Activated T-cell treated with anti-CD3 and anti-CD28 coated beads, Interleukin-2, amount 50 U/mL, for 72 hours (primary cell): Measurements from ENCODE around the gene TMEM101. TPM values are rescaled to one million over a fixed set of nuclear protein-coding genes. Genes with fewer than 3 reads are reported as not detected.
A peak's percentile ranks its signal among the peaks of the same experiment; 100 is the strongest.
"Not testable (repeated sequence)": the region's sequence is repeated elsewhere in the genome, so short reads cannot be mapped to it uniquely, and the experiment has no call there.

Source experiments
- ATAC-seq, 2 donors: fragments of 150-1000 bp; cut with Tn5 transposase; replicated peaks in 1 of 2; 2 replicates each; pipeline ENCODE4 v1.10.0; 2021; ENCODE audit warnings: moderate library complexity in 2 of 2, mild to moderate bottlenecking in 1 of 2
- DNase-seq, 2 donors: peaks; one replicate each; pipeline ENCODE4 v3.0.0; 2021 to 2022; ENCODE audit warnings: mixed read lengths in 1 of 2
- H3K27ac Mint-ChIP-seq: one replicate; pipeline ENCODE4 v1.8.0; 2022; ENCODE audit warnings: mild to moderate bottlenecking, moderate library complexity, mixed read lengths
- H3K27me3 Mint-ChIP-seq: one replicate; pipeline ENCODE4 v1.8.0; 2022; ENCODE audit warnings: low read depth, mixed read lengths
- H3K36me3 Mint-ChIP-seq, 2 donors: one replicate each; pipeline ENCODE4 v1.8.0; 2022; ENCODE audit warnings: mixed read lengths in 2 of 2, mild to moderate bottlenecking in 1 of 2; ENCODE audit not compliant: insufficient read depth in 2 of 2
- H3K4me1 Mint-ChIP-seq: one replicate; pipeline ENCODE4 v1.8.0; 2022; ENCODE audit warnings: low read depth, mixed read lengths
- H3K4me3 Mint-ChIP-seq, 2 donors: one replicate each; pipeline ENCODE4 v1.8.0; 2022; ENCODE audit warnings: mild to moderate bottlenecking in 2 of 2, mixed read lengths in 2 of 2, moderate library complexity in 2 of 2
- H3K9me3 Mint-ChIP-seq, 2 donors: one replicate each; pipeline ENCODE4 v1.8.0; 2022; ENCODE audit warnings: mixed read lengths in 2 of 2
- total RNA-seq, 2 donors: library from RNA; stranded (reverse); gene quantifications; one replicate each; pipeline ENCODE4 v1.2.3, GENCODE V29; 2022

The TMEM101 gene
- total RNA-seq, 2 donors from 2014 or later, result 32.3 to 34.9 TPM

DNA sequence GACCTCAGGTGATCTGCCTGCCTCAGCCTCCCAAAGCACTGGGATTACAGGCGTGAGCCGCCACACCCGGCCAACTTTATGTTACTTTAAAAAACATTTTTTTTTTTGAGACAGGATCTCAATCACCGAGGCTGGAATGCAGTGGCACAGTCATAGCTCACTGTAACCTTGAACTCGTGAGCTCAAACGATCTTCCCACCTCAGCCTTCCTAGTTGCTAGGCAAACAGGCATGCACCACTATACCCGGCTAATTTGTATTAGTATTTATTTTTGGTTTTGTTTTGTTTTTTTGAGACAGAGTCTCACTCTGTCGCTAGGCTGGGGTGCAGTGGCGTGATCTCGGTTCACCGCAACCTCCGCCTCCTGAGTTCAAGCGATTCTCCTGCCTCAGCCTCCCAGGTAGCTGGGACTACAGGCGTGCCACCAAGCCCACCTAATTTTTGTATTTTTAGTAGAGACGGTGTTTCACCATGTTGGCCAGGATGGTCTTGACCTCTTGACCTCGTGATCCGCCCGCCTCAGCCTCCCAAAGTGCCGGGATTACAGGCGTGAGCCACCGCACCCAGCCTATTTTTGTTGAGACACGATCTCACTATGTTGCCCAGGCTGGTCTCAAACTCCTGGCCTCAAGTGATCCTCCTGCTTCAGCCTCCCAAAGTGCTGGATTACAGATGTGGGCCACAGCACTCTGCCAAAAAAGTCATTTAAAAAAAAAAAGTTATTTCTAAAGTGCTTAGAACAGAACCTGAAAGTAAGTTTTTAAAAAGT is 42.1 kb downstream of the TMEM101 start:
- H3K9me3 Mint-ChIP-seq, H3K4me1 Mint-ChIP-seq, H3K36me3 Mint-ChIP-seq, DNase-seq, H3K27ac Mint-ChIP-seq, H3K4me3 Mint-ChIP-seq, ATAC-seq: not testable (repeated sequence)
- H3K27me3 Mint-ChIP-seq, result peaks cover 13% of the 10 kb centered on the region

DNA sequence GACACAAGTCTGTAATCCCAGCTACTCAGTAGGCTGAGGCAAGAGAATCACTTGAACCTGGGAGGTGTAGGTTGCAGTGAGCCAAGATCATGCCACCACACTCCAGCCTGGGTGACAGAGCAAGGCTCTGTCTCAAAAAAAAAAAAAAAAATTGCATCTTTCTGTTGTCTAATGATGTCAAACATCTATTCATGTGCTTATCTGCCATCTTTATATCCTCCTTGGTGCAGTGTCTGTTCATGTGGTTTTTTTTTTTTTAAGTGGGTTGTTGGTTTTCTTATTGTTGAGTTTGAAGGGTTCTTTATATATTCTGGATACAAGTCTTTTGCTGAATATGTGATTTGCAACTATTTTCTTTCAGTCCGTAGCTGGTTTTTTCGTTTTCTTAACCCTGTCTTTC is 43.3 kb downstream of the TMEM101 start:
- not testable (repeated sequence) for H3K36me3 Mint-ChIP-seq, H3K4me3 Mint-ChIP-seq, H3K9me3 Mint-ChIP-seq, H3K27ac Mint-ChIP-seq, DNase-seq, H3K4me1 Mint-ChIP-seq, ATAC-seq
- peaks cover 13% of the 10 kb centered on the region for H3K27me3 Mint-ChIP-seq

DNA sequence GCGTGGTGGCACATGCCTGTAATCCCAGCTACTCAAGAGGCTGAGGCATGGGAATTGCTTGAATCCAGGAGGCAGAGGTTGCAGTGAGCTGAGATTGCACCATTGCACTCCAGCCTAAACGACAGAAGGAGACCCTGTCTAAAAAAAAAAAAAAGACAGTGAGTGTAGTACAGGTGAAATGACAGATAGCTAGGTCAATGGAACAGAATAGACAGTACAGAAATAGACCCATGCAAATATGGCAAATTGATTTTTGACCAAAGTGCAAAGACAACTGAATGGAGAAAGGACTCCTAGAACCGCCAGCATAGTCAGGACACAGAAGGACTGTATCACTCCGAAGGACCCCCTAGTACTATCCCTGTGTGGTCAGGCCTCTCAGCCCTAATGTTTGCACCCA is 44.4 kb downstream of the TMEM101 start:
- peaks cover 0 to 2% of the 10 kb centered on the region in 2 donors for H3K9me3 Mint-ChIP-seq
- ATAC-seq (no peak), DNase-seq (no peak)
- peaks cover 13% of the 10 kb centered on the region for H3K27me3 Mint-ChIP-seq
- H3K4me3 Mint-ChIP-seq, result no peak overlapping the region
- no peak overlapping the region for H3K27ac Mint-ChIP-seq
- no peaks in the 10 kb centered on the region for H3K4me1 Mint-ChIP-seq
- no peaks in the 10 kb centered on the region for H3K36me3 Mint-ChIP-seq

GRCh38 chr17:43967251-43967875 is 47.4 kb downstream of the TMEM101 start:
- H3K36me3 Mint-ChIP-seq, result no peaks in the 10 kb centered on the region
- H3K27me3 Mint-ChIP-seq, result peaks cover 13% of the 10 kb centered on the region
- H3K9me3 Mint-ChIP-seq, result peaks cover 0 to 2% of the 10 kb centered on the region in 2 donors
- no peak overlapping the region for H3K4me3 Mint-ChIP-seq
- H3K27ac Mint-ChIP-seq, result no peak overlapping the region
- no peaks in the 10 kb centered on the region for H3K4me1 Mint-ChIP-seq
- DNase-seq (no peak), ATAC-seq (peak; percentile 59 to 75)

- no peak for DNase-seq
- Mint-ChIP-seq H3K9me3 (no peaks in the 10 kb centered on the region), H3K4me3 (no peak overlapping the region), H3K36me3 (no peaks in the 10 kb centered on the region), H3K27ac (no peak overlapping the region), H3K4me1 (no peaks in the 10 kb centered on the region), H3K27me3 (peaks cover 21% of the 10 kb centered on the region)
- no peak for ATAC-seq
These were observed 48.5 kb downstream of the TMEM101 start for GRCh38 chr17:43966276-43966675.

DNA sequence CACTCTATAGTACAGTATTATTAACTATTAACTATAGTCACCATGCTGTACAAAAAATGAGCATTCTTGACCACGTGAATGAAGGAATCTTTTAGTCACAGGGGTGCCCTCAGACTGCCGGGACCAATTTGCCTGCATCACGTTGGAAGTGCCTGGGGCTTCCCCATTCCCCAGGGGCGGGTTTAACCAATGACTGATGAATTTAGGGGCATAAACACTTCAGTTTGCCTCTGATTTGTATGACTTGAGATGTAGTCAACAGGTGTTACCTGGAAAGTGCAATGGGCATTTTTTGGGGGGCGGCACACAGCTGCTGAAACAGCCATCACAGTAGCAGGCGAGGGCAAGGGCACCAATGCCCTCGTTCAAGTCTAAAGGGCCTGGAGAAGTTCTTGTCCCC is 52.3 kb downstream of the TMEM101 start:
- DNase-seq (no peak), ATAC-seq (no peak)
- no peak overlapping the region for H3K4me3 Mint-ChIP-seq
- peaks cover 21% of the 10 kb centered on the region for H3K27me3 Mint-ChIP-seq
- H3K36me3 Mint-ChIP-seq, result no peaks in the 10 kb centered on the region
- no peaks in the 10 kb centered on the region for H3K4me1 Mint-ChIP-seq
- no peaks in the 10 kb centered on the region for H3K9me3 Mint-ChIP-seq
- H3K27ac Mint-ChIP-seq, result no peak overlapping the region

DNA sequence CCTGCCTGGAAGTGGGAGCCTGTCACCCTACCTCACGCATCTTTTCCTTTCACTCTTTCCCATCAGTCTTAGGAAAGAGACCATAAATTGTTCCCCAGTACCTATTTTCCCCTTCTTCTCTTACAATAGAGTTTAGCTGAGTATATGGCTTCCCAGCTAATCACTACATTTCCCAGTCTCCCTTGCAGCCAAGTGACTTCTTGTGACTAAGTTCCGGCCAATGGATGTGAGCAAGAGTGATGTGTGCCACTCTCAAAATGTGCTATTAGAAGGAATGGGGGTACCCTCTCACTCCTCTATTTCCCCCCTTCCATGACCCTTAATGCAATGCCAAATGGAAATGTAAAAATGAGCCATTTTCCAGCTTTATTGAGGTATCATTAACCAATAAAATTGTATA is 52.8 kb downstream of the TMEM101 start:
- Mint-ChIP-seq H3K27me3 (peaks cover 21% of the 10 kb centered on the region), H3K4me1 (no peaks in the 10 kb centered on the region), H3K36me3 (no peaks in the 10 kb centered on the region), H3K27ac (no peak overlapping the region), H3K4me3 (no peak overlapping the region), H3K9me3 (no peaks in the 10 kb centered on the region)
- ATAC-seq (no peak), DNase-seq (no peak)

DNA sequence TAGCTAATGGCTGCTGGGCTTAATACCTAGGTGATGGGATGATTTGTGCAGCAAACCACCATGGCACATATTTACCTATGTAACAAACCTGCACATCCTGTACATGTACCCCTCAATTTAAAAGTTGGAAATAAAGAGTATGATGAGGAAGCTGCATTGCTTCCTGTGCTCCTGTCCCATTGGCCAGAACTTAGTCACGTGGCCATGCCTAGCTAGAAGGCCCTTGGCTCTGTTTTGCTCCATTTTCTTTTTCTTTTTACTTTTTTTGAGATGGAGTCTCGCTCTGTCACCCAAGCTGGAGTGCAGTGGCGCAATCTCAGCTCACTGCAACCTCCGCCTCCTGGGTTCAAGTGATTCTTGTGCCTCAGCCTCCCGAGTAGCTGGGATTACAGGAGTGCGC is 53.5 kb downstream of the TMEM101 start:
- not testable (repeated sequence) for H3K36me3 Mint-ChIP-seq, DNase-seq, ATAC-seq, H3K4me3 Mint-ChIP-seq, H3K9me3 Mint-ChIP-seq, H3K4me1 Mint-ChIP-seq, H3K27ac Mint-ChIP-seq
- H3K27me3 Mint-ChIP-seq, result peaks cover 21% of the 10 kb centered on the region

Other genes starting within 250 kb of the TMEM101 start
- 10 to 100 TPM in 1 of 2 donors, 1 to 10 TPM in 1; 9.2 to 11.0 TPM for gene DUSP3, start 236.0 kb downstream of the TMEM101 start, total RNA-seq
- not detected for gene CFAP97D1, start 234.5 kb downstream of the TMEM101 start, total RNA-seq
- not detected for gene MPP3, start 181.8 kb downstream of the TMEM101 start, total RNA-seq
- gene CD300LG, start 167.8 kb downstream of the TMEM101 start, total RNA-seq, result not detected
- 1 to 10 TPM; 4.0 to 4.1 TPM for gene MPP2, start 107.4 kb downstream of the TMEM101 start, total RNA-seq
- gene PPY, start 72.5 kb downstream of the TMEM101 start, total RNA-seq, result not detected
- not detected for gene PYY, start 61.0 kb downstream of the TMEM101 start, total RNA-seq
- gene NAGS, start 10.3 kb downstream of the TMEM101 start, total RNA-seq, result 1 to 10 TPM; 1.4 to 1.8 TPM
- gene LSM12, start 51.7 kb upstream of the TMEM101 start, total RNA-seq, result 10 to 100 TPM; 46.0 to 52.8 TPM
- 10 to 100 TPM; 18.4 to 19.7 TPM for gene G6PC3, start 55.8 kb upstream of the TMEM101 start, total RNA-seq
- gene HDAC5, start 108.7 kb upstream of the TMEM101 start, total RNA-seq, result 10 to 100 TPM; 34.7 to 37.8 TPM
- 10 to 100 TPM; 20.7 to 27.8 TPM for gene HROB, start 127.0 kb upstream of the TMEM101 start, total RNA-seq
- under 1 TPM; 0.34 to 0.44 TPM for gene ASB16, start 155.7 kb upstream of the TMEM101 start, total RNA-seq
- 10 to 100 TPM; 40.8 to 46.2 TPM for gene TMUB2, start 172.0 kb upstream of the TMEM101 start, total RNA-seq
- gene ATXN7L3, start 184.9 kb upstream of the TMEM101 start, total RNA-seq, result 10 to 100 TPM; 96.1 to 97.6 TPM
- 100 to 1,000 TPM; 105 to 125 TPM for gene UBTF, start 204.7 kb upstream of the TMEM101 start, total RNA-seq